Measurements from ENCODE around the gene PALMD. TPM values are rescaled to one million over a fixed set of nuclear protein-coding genes. Genes with fewer than 3 reads are reported as not detected.

The PALMD gene
- total RNA-seq, 1 donor from 2014 or later: 18.8 TPM

GRCh38 chr1:99641558-99641957 is 4.4 kb upstream of the PALMD start:
- ATAC-seq: no peak
- no peak for TF ChIP-seq CTCF (IDR thresholded peaks at IDR 0.05)
- H3K36me3 ChIP-seq: no peaks in the 10 kb centered on the region
- no peaks in the 10 kb centered on the region for H3K27me3 ChIP-seq (ENCODE audit: low read depth)
- peaks cover 14% of the 10 kb centered on the region for H3K4me1 ChIP-seq
- no peaks in the 10 kb centered on the region for H3K9me3 ChIP-seq
- no peak overlapping the region for H3K4me3 ChIP-seq
- H3K27ac ChIP-seq: no peak overlapping the region
- no peak for DNase-seq
- intact Hi-C loops (cut with DNase I): no loop called here

GRCh38 chr1:99642053-99642452 is 3.9 kb upstream of the PALMD start:
- no peak overlapping the region for H3K27ac ChIP-seq
- H3K4me3 ChIP-seq: no peak overlapping the region
- intact Hi-C loops (cut with DNase I): no loop called here
- no peaks in the 10 kb centered on the region for H3K27me3 ChIP-seq (ENCODE audit: low read depth)
- no peak for TF ChIP-seq CTCF (IDR thresholded peaks at IDR 0.05)
- ATAC-seq (no peak), DNase-seq (no peak)
- H3K4me1 ChIP-seq: peaks cover 14% of the 10 kb centered on the region
- H3K9me3 ChIP-seq: no peaks in the 10 kb centered on the region
- no peaks in the 10 kb centered on the region for H3K36me3 ChIP-seq

- ATAC-seq (no peak), DNase-seq (no peak)
- TF ChIP-seq CTCF (IDR thresholded peaks at IDR 0.05): no peak
- Histone ChIP-seq H3K36me3 (no peaks in the 10 kb centered on the region), H3K4me3 (no peak overlapping the region), H3K27ac (no peak overlapping the region), H3K27me3 (ENCODE audit: low read depth) (no peaks in the 10 kb centered on the region), H3K9me3 (no peaks in the 10 kb centered on the region), H3K4me1 (peaks cover 14% of the 10 kb centered on the region)
- intact Hi-C loops (cut with DNase I): no loop called here
Observed at GRCh38 chr1:99643021-99643779, 2.7 kb upstream of the PALMD start.

GRCh38 chr1:99644279-99645004 is 1.5 kb upstream of the PALMD start:
- H3K4me3 ChIP-seq: no peak overlapping the region
- intact Hi-C loops (cut with DNase I): no loop called here
- peaks cover 14% of the 10 kb centered on the region for H3K4me1 ChIP-seq
- TF ChIP-seq CTCF (IDR thresholded peaks at IDR 0.05): no peak
- H3K27me3 ChIP-seq (ENCODE audit: low read depth): no peaks in the 10 kb centered on the region
- peak in 1 of 2 donors; percentile 10 for ATAC-seq
- no peaks in the 10 kb centered on the region for H3K9me3 ChIP-seq
- DNase-seq: no peak
- H3K27ac ChIP-seq: peak overlapping the region; percentile 83
- H3K36me3 ChIP-seq: no peaks in the 10 kb centered on the region

- Histone ChIP-seq H3K4me1 (peaks cover 14% of the 10 kb centered on the region), H3K9me3 (no peaks in the 10 kb centered on the region), H3K27me3 (ENCODE audit: low read depth) (no peaks in the 10 kb centered on the region), H3K27ac (peak overlapping the region; percentile 83), H3K36me3 (no peaks in the 10 kb centered on the region), H3K4me3 (peak overlapping the region; percentile 53)
- DNase-seq (no peak), ATAC-seq (peak; percentile 77 to 84)
- intact Hi-C loops (cut with DNase I): no loop called here
- no peak for TF ChIP-seq CTCF (IDR thresholded peaks at IDR 0.05)
Observed at GRCh38 chr1:99645203-99645602, 710 bp upstream of the PALMD start.
